GM19468 (cell line): ENCODE results near the gene TUBB.

Source experiments
- ATAC-seq: cut with Tn5 transposase; IDR thresholded peaks from one replicate; pipeline ENCODE4 v1.9.1; 2021; ENCODE audit warnings: mild to moderate bottlenecking, moderate library complexity, moderate number of reproducible peaks; ENCODE audit not compliant: unreplicated experiment; ENCODE audit errors: extremely low read depth

Gene TUBB

DNA sequence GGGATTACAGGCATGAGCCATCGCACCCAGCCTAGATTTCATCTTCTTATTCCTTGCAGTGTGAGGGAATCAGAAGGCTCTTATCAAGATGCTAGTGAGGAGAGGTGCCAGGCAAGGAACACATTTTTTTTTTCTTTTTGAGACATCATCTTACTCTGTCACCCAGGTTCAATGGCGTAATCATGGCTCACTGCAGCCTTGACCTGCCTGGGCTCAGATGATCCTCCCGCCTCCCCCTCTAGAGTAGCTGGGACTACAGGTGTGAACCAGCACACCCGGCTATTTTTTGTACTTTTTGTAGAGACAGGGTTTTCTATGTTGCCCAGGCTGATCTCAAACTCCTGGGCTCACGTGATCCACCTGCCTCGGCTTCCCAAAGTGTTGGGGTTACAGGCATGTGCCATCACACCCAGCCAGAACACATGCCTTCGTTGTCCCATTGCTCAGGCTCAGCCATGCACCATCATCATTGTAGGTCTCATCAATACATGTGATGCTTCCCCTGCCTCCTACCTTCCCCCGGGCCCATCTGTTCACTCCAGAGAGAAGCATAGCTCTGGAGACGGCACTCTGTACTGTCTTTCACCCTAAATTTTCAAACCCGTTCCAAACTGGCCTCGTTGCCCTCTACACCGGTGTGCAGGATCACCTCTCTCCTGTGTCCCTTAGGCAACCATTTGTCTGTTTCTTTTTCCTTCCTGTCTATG lies 12.2 kb downstream of the TUBB start:
- ATAC-seq = no peak

DNA sequence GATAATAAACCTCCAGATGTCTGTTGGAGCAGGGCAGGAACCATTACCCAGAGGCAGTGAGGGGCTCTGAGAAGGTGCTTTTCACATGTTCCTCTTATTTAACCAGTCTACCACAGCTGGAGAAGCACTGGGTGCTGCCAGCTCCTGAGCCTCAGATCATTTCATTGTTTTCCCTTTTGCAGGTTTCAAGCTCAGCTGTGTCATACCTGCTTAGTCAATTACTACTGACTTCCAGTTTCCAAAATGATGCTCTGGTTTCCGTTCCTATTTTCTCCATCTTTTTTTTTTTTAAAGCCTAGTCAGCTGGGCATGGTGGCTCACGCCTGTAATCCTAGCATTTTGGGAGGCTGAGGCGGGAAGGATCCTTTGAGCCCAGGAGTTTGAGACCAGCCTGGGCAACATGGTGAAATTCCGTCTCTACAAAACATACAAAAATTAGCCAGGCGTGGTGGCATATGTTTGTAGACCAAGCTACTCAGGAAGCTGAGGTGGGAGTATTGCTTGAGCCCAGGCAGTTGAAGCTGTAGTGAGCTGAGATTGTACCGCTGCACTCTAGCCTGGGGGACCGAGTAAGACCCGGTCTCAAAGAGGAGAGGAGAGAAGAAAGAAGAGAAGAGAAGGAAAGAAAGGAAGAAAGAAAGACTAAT lies 15.6 kb downstream of the TUBB start:
- ATAC-seq = no peak

DNA sequence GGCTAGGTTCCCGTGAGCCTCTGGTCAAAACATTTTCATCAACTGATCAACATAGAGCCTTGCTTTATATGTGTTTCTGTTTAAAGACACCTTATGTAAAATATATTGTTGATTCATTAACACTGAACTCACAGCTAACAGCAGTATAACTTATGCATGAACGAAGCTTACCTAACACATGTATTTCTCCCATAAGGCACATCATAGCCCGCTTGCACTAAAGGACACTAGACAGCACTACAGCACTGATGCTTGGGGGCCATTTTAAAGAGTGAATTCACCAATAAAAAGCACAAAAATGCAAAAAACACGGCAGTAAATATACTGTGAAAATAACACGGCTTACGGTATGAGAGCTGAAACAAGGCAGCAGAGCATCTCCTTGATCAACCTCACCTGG lies 18.4 kb downstream of the TUBB start:
- ATAC-seq = no peak

DNA sequence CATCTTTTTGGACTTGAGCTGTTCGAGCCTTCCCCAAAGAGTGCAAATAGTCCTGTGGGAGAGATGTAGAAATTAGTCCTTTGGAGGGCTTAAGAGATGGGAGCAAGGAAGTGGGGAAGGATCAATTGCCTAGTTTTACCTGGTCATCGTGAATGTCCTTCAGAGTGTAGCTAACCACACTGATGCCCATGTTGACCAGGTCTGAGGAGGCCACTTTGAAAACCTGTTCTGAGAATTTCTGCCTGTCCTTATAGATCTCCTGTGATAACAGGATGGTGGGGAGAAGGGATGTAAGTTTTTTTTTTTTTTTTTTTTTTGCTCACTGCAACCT lies 20.4 kb downstream of the TUBB start:
- ATAC-seq = no peak

DNA sequence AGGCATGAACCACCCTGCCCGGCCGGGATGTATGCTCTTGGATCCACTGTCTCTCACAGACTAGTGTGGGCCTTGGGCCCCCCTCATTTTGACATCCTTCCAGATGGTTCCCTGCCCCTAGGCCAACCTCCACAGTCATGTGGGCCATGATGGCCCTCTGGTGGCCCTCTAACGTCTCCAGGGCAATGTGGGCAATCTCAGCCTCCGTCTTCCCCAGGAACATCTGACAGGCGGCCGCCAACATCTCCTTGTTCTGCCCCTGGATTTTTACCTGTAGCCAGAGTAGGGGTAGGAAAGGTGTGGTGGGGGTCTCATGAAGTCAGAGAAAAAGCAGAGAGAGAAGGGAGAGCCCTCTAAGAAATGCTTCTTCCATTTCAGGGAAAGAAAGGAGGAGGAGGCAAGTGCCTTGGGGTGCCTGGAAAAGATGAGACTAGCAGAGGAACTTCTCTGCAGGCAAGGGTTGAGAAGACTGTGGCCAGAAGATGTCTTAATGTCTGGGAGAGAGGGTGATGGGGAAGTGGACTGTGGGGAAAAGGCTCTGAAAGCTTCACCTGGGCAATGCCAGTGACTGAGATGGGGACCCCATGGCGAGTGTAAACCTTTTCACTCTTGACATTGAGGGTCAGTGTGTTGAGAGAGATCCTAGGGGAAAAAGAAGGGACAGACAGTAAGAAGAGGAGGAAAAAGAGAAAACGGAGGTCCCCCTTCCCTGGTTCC lies 21.1 kb downstream of the TUBB start:
- no peak for ATAC-seq

DNA sequence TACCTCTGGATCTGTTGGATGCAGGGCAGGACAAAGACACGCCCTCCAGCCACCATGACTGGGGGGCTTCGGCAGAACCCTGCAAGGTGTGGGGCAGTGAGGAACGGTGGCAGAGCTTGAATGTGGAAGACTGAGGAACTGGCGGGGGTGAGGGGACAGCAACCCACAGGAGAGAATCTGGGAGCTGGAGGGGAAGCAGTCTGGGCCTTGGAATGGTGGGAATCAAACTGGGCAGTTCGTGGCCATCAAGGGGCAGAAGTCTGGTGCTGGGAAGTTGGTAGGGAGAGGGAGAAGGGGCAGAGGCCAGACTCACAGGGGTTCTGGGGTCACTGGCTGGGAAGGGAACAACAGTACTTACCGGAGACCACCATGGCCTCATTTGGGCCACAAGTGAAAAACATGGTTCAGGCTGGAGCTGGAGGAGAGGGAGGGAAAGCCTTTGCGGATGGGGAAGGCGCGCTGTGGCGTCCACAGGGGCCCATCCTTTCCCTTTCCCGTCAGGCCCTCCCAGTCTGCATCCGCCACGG lies 21.7 kb downstream of the TUBB start:
- ATAC-seq = no peak

DNA sequence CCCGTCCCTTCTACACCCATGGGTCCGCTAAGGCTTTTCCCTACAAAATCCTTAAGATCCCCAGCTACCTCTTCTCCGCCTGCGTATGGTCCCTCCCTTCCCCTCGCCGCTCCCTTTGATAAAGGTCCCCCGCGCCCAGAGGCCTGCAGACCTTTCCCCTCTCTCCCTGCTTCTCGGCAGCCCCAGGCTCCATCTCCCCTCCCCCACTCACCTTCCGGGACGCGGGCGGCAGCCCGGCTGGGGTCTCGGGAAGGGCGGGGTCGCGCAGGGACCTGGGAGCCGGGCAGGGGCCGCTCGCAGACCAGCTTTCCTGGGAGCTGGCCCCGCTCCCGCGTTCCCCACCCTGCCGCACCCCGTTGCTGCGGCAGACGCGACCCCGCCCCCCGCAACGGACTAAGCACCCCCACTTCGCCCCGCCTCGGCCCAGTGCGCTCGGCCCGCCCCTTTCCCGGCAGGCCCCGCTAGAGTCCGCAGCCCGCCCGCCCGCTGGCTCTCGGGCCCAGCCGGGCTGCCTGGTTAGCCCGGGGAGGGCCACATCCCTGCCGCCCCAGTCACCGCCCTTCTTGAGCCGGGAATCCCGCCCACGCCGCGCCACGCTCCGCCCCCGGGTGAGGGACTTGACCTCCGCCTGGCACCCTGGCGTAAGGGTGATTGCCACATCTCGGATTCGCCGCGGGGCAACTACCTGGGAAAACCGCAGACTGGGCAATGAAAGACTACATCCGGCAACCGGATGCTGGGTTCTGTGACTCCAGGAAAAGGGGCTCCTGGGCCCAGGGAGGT lies 22.4 kb downstream of the TUBB start, which contains the start of gene FLOT1:
TSS of gene FLOT1 (minus strand) at position 372 of the 783 bp plus-strand sequence. CDS start 498 bp downstream, outside the sequence.
- peak; percentile 28 for ATAC-seq

DNA sequence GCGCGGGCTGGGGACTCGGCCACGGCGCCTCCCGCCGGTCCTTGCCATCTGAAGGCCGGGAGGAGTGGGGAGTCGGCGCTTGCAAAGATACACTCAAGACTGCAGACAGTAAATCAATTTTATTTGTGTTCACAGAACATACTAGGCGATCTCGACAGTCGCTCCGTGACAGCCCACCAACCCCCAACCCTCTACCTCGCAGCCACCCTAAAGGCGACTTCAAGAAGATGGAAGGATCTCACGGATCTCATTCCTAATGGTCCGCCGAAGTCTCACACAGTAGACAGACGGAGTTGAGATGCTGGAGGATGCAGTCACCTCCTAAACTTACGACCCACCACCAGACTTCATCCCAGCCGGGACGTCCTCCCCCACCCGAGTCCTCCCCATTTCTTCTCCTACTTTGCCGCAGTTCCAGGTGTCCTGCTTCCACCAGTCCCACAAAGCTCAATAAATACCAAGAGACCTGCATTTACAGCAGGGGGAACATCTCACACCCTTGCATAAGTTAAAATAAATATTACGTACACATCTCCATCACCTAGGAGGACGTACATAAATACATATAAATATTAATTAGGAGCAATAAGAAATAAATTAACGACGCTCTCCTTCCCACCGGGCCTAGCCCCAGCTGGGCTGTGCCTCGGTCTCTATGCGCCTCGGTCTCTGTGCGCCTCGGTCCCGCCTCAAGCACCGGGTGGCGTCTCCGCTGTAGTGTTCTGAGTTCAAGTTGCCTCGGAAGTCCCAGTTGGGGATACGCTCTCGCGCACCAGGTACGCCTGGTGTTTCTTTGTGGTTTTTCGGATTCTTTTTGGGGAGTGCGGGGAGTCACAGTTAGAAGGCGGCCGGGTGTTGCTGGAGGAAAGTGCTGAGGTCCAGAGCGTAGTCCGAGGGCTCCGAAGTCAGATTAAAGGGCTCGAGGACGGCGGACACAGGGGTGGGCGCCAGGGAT lies 23.2 kb downstream of the TUBB start:
- no peak for ATAC-seq

DNA sequence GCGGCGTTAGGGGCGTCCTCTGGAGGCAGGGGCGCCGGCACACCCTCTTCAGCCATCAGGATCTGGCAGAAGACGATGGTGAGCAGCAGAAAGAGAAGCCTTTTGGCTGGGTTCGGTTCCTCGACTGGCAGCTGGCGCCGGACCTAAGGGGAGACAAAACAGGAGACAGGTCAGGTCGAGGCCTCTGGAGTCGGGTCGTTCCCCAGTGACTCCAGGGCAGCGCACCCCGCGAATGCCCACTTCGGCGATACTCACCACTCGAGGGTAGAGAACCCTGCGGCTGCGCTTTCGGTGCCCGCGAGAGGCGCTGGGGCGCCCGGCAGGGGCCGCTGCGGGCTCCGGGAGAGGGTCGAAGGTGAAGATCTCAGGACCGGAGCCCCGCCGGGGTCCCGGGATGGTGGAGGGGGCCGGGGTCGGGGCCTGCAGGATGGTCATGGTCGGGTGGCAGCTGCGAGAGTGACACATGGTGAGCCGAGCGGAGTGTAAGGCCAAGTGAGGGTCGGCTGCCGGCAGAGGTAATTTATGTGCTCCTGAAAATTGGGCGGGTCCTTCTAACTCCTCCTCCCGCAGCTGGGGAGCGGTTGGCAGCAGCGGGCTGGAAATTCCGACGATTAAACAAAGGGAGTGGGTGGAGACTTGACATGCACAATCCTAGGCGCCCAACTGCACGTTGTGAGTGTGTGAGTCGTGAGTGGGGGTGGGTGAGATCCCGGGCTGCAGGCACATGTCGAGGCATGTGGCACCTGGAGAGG lies 24.1 kb downstream of the TUBB start, which contains the start of gene IER3:
TSS of gene IER3 (minus strand) at position 494 of the 752 bp plus-strand sequence. CDS start at position 465, 29 bp downstream.
- no peak for ATAC-seq

DNA sequence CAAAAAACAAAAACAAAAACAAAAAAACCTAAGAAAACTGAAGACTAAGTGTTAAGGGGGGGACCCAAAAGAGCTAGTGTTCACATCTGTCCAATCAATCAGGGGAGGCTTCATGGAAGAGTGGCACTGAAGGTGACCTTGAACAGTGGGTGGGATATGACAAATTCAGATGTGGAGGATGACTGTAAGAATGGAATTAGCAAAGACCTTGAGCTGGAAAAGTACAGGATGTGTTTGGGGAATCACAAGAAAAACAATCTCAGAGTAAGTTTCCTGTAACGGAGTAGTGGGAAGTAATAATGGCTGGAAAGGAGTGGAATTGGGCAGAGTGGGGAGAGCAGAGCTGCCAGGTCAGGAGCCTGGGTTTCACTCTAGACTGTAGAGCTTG lies 27.1 kb downstream of the TUBB start:
- ATAC-seq = no peak

DNA sequence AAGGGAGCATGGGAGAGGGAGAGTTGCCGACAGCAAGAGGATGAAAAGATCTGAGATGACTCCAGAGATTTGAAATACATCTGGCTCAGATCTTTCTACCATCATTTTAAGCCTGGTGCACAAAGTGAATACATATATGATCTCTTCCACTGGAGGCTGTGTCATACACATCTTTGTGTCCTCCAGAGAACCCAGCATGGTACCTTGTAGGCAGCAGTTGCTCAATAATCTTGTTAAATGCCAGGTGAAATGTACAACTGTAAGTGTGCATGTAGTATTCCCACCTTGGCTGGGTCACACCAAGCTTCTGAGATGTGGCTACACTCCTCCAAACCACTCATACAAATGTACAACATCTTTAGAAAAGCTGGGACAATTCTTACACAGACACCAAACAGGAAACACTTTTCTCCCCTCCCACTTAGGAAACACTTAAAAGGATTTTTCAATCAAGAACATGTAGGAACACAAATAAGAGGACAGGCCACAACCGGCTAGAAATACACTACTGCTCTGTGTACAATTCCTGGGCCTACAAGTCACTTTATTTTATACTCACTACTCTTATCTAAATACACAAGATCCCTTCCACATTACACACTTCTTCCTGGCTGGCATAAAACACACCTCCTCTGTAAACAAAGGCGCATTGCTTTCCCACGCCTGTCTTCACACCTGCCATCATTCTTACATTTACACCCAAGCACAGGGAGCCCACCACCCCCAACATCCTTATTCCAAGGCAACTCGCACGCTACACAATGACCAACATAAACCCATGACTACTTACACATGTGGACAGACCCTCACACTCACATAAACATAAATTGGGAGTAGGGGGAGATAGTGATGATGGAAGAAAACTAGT lies 28.0 kb downstream of the TUBB start:
- ATAC-seq = no peak

DNA sequence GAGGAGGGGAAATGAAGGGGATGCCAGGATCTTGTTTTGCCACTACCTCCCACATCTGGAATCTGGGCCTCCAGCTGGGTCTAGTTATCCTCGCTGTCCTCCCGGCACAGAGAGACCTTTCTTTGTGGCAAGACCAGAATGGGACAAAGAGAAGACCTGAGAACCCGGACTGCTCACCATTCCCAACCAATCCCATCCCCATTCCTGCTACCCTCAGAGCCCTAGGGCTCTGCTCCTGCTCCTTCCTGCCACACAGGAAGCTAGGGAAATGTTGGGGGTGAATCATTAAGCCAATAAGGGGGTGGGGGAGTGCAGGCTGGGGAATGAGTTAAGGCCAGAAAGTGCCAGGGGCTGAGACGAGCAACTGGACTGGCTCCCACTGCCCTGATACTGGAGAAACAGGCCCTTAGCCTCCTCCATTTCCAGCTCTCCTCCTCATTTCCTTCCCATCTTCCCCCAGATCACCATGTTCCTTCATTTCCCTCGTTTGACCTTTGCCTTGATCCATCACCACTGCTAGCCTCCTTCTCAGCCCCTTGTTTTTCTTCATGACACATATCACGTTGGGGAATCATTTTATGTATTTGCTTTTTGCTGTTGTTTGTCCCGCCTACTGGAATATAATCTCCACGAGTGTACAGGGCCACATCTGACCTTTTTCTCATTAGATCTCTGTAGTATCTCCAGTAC lies 28.8 kb downstream of the TUBB start:
- ATAC-seq = no peak

DNA sequence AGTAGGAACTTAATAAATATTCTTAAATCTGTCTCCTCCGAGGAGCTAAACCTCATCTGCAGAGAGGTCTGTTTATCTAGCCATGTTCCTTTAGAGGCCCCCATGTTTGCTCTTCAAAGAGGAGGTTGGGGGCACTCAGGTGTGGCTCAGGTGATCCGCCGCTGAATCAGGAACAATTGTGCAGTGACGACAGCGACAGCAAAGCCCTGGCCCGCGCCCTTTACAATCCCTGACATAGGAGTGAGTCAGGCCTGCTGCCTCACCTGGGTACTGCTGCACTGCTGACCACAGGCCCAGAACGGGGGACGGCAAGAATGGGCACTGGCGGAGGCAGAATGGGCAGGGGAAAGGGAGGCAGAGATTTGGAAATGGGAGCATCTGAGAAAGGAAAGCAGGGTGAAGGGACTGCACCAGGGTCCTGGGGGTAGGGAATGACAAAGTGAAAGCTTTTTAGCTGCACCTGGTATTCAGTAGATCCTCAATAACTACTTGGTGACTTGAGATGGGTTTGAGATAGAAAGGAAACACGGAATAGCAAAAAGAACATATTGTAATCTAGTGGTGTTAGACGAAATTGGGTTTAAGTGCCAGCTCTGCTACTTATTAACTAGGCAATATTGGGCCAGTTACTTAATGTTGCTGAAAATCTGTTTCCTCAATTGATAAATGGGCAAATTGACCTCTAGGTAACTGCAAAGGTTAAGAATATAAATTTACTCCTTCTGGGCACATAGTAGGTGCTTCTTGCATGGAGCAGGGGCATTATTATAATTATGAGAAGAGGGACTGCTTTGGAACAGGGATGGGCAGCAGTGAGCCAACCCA lies 29.6 kb downstream of the TUBB start:
- no peak for ATAC-seq

DNA sequence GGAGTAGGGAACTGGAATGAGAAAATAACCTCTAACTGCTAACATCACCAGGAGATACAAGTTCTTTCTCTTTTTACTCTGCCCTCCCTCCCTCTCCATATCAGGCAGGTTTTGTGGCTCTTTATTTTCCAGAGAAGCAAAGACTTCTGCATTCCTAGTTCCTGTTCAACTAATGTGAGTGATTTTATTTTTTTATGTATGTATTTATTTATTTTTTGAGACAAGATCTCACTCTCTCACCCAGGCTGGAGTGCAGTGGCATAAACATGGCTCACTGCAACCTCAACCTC lies 30.2 kb downstream of the TUBB start:
- no peak for ATAC-seq

DNA sequence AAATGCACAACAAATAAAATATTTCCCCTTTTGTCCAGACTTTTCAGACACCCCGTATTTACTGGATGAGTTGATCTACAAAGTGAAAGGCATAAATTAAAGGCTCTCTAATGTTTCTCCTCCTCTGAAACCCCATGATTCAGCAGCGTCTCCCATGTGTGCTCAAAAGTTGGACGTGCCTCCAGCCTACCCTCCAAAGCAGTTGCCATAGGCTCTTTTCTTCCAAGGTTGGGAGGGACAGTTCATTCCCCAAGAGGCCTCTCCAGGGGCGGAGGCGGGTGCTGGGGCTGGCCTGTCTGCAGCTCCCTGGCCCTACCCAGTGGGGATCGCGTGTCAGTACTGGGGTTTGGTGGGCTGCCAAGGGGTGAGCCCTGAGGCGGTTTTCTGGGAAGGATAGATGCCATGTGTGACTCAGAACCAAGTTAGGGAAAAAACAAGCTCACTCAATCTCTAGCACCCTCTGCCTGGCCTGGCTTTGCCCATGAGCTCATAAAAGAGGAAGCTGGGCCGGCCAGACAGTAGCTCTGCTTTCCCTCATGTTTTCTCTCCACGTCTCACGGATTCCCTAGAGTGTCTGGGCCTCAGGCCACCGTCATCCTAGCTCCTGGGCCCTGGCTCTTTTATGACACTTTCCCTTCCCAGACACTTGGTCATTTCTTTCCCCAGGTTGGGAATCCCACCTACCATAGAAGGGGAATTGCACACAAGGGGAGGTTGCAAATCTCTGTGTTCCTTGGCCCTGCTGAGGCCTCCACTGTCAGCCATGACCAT lies 32.2 kb downstream of the TUBB start:
- no peak for ATAC-seq

DNA sequence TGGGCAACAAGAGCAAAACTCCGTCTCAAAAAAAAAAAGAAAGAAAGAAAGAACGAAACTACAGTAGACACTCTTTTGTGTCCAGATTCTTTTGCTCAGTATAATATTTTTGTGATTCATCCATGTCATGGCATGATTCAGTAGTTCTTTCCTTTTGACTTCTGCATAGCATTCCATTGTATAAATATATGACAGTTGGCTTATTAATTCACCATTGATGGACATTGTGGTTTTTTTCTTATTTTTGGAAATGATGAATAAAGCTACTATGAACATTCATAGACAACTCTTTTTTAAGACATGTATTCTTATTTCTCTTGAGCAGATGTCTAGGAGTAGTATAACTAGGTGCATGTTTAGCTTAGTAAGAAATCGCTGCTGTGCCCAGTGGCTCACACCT lies 34.5 kb downstream of the TUBB start:
- no peak for ATAC-seq
